ENCODE data around the gene TLE2. TPM values are rescaled to one million over a fixed set of nuclear protein-coding genes. Genes with fewer than 3 reads are reported as not detected.

TLE2 gene
- total and polyA plus RNA-seq, 2 donors from 2014 or later: 28.2 to 76.6 TPM

DNA sequence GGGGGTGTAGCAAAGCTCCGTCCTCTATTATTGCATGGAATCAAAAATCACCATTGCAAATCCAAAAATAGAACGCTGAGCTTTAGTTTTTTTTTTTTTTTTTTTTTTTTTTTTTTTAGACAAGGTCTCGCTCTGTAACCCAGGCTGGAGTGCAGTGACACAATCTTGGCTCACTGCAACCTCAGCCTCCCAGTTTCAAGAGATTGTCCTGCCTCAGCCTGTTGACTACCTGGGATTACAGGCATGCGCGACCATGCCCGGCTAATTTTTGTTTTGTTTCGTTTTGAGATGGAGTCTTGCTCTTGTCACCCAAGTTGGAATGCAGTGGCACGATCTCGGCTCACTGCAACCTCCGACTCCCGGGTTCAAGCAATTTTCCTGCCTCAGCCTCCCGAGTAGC, 69.0 kb downstream of the TLE2 start:
- Histone ChIP-seq H3K36me3 (ENCODE audit: control insufficient read depth in 2 of 3, insufficient read depth in 3 of 3, low read length in 3 of 3) (no peaks in the 10 kb centered on the region), H3K4me3 (ENCODE audit: low read length in 3 of 3) (no peak overlapping the region), H3K9me3 (ENCODE audit: control insufficient read depth in 2 of 3, insufficient read depth in 1 of 3, low read length in 3 of 3) (no peaks in the 10 kb centered on the region), H3K27ac (ENCODE audit: low read depth in 2 of 2, low read length in 2 of 2) (no peak overlapping the region), H3K9ac (ENCODE audit: low read length in 3 of 3) (no peak overlapping the region), H3K27me3 (ENCODE audit: control insufficient read depth, insufficient read depth, low read length) (no peaks in the 10 kb centered on the region), H3K4me1 (ENCODE audit: control insufficient read depth in 2 of 3, insufficient read depth in 2 of 3, low read depth in 1 of 3, low read length in 3 of 3) (no peaks in the 10 kb centered on the region)
- no peak for TF ChIP-seq CTCF (IDR thresholded peaks at IDR 0.05; ENCODE audit: borderline replicate concordance, extremely low read depth, insufficient read depth)
- DNase-seq (no peak), FAIRE-seq (no peak)
- intact Hi-C loops (cut with DNase I): loop anchor here (10.0 kb wide), 1 partner anchor 145 kb away; no protein-coding TSS in a partner anchor

DNA sequence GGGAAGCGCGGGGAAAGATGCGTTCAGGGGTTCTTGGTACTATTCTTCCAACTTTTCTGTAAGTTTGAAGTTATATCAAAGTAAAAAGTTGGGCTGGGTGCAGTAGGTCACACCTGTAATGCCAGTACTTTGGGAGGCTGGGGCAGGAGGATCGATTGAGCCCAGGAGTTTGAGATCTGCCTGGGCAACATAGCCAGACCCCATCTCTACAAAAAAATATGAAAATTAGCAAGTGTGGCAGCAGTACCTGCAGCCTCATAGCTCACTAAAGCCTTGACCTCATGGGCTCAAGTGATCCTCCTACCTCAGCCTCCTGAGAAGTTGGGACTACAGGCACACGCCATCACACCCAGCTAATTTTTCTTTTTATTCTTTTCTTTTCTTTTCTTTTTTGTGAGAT, 71.9 kb downstream of the TLE2 start:
- H3K9me3 ChIP-seq (ENCODE audit: control insufficient read depth in 2 of 3, insufficient read depth in 1 of 3, low read length in 3 of 3): no peaks in the 10 kb centered on the region
- FAIRE-seq: no peak
- H3K4me1 ChIP-seq (ENCODE audit: control insufficient read depth in 2 of 3, insufficient read depth in 2 of 3, low read depth in 1 of 3, low read length in 3 of 3): peaks cover 0 to 4% (median 0%) of the 10 kb centered on the region in 3 donors
- H3K27ac ChIP-seq (ENCODE audit: low read depth in 2 of 2, low read length in 2 of 2): no peak overlapping the region
- intact Hi-C loops (cut with DNase I): no loop called here
- H3K4me3 ChIP-seq (ENCODE audit: low read length in 3 of 3): no peak overlapping the region
- no peaks in the 10 kb centered on the region for H3K36me3 ChIP-seq (ENCODE audit: control insufficient read depth in 2 of 3, insufficient read depth in 3 of 3, low read length in 3 of 3)
- H3K27me3 ChIP-seq (ENCODE audit: control insufficient read depth, insufficient read depth, low read length): no peaks in the 10 kb centered on the region
- no peak overlapping the region for H3K9ac ChIP-seq (ENCODE audit: low read length in 3 of 3)
- TF ChIP-seq CTCF (IDR thresholded peaks at IDR 0.05; ENCODE audit: borderline replicate concordance, extremely low read depth, insufficient read depth): no peak
- DNase-seq: no peak

- DNase-seq (peak in 4 of 5 donors; percentile 48 to 83 (median 70)), FAIRE-seq (no peak)
- Histone ChIP-seq H3K9me3 (ENCODE audit: control insufficient read depth in 2 of 3, insufficient read depth in 1 of 3, low read length in 3 of 3) (no peaks in the 10 kb centered on the region), H3K27me3 (ENCODE audit: control insufficient read depth, insufficient read depth, low read length) (no peaks in the 10 kb centered on the region), H3K27ac (ENCODE audit: low read depth in 2 of 2, low read length in 2 of 2) (peak overlapping the region in 1 of 2 donors; percentile 37), H3K4me1 (ENCODE audit: control insufficient read depth in 2 of 3, insufficient read depth in 2 of 3, low read depth in 1 of 3, low read length in 3 of 3) (peaks cover 0 to 11% (median 3%) of the 10 kb centered on the region in 3 donors), H3K9ac (ENCODE audit: low read length in 3 of 3) (peak overlapping the region in 1 of 3 donors; percentile 22), H3K36me3 (ENCODE audit: control insufficient read depth in 2 of 3, insufficient read depth in 3 of 3, low read length in 3 of 3) (no peaks in the 10 kb centered on the region), H3K4me3 (ENCODE audit: low read length in 3 of 3) (peak overlapping the region; percentile 12 to 67 (median 56))
- TF ChIP-seq CTCF (IDR thresholded peaks at IDR 0.05; ENCODE audit: borderline replicate concordance, extremely low read depth, insufficient read depth): no peak
- intact Hi-C loops (cut with DNase I): no loop called here
Observed at GRCh38 chr19:2952953-2953481, 76.1 kb downstream of the TLE2 start.
